Activated T-helper 1 cell treated with anti-CD3 and anti-CD28 coated beads, Interleukin-12 subunit alpha, Interleukin-12 subunit beta, Interleukin-2, Interleukin-4 antibody, amounts not matched to agents 30 ng/mL and 10 ng/mL and 1 ng/mL, durations not matched to agents 14 hours and 24 hours and 36 hours (primary cell): Measurements from ENCODE around the gene TRIM75. TPM values are rescaled to one million over a fixed set of nuclear protein-coding genes. Genes with fewer than 3 reads are reported as not detected.
"Not testable (repeated sequence)": the region's sequence is repeated elsewhere in the genome, so short reads cannot be mapped to it uniquely, and the experiment has no call there.

ENCODE experiments used
- DNase-seq: peaks from one replicate; pipeline ENCODE4 v3.0.0; 2021; ENCODE audit warnings: low spot score
- H3K27ac Mint-ChIP-seq: one replicate; pipeline ENCODE4 v1.8.0; 2021; ENCODE audit warnings: mild to moderate bottlenecking, mixed read lengths
- H3K27me3 Mint-ChIP-seq: one replicate; pipeline ENCODE4 v1.8.0; 2022; ENCODE audit warnings: mild to moderate bottlenecking, moderate library complexity, mixed read lengths; ENCODE audit not compliant: insufficient read depth
- H3K36me3 Mint-ChIP-seq: one replicate; pipeline ENCODE4 v1.8.0; 2021; ENCODE audit warnings: low read depth, mixed read lengths
- H3K4me1 Mint-ChIP-seq: one replicate; pipeline ENCODE4 v1.8.0; 2021; ENCODE audit warnings: low read depth, mixed read lengths
- H3K4me3 Mint-ChIP-seq: one replicate; pipeline ENCODE4 v1.8.0; 2021; ENCODE audit warnings: mild to moderate bottlenecking, moderate library complexity, mixed read lengths
- H3K9me3 Mint-ChIP-seq: one replicate; pipeline ENCODE4 v1.8.0; 2021; ENCODE audit warnings: mixed read lengths
- intact Hi-C: fragments of 100-400 bp; cut with micrococcal nuclease; formaldehyde crosslinking; loops from one replicate; pipeline ENCODE4 v1.15.1; 2024
- total RNA-seq: library from RNA; stranded (reverse); gene quantifications from 2 replicates; pipeline ENCODE4 v1.2.3, GENCODE V29; 2022

Gene TRIM75
- total RNA-seq, result not detected in 2 replicates

- Mint-ChIP-seq H3K4me3 (no peak within 1 kb of the TSS), H3K27ac (no peak within 1 kb of the TSS), H3K36me3 (no peaks in the 10 kb centered on the region), H3K27me3 (peaks cover 3% of the 10 kb centered on the region), H3K4me1 (no peaks in the 10 kb centered on the region), H3K9me3 (no peaks in the 10 kb centered on the region)
- intact Hi-C loops, result no loop called here
- DNase-seq, result no peak
Observed at GRCh38 chr4:165053645-165054044, at the start of gene TRIM75. Gene TRIM75, plus strand, starts transcription at chr4:165053866. Its CDS starts 5,282 bp downstream, at chr4:165059148.

GRCh38 chr4:165005352-165005925, 48.2 kb upstream of the TRIM75 start:
- H3K36me3 Mint-ChIP-seq, result no peaks in the 10 kb centered on the region
- H3K27me3 Mint-ChIP-seq, result peaks cover 26% of the 10 kb centered on the region
- DNase-seq, result no peak
- H3K4me1 Mint-ChIP-seq, result peaks cover 15% of the 10 kb centered on the region
- no peaks in the 10 kb centered on the region for H3K9me3 Mint-ChIP-seq
- H3K27ac Mint-ChIP-seq, result no peak overlapping the region
- intact Hi-C loops, result no loop called here
- no peak overlapping the region for H3K4me3 Mint-ChIP-seq

- no peak for DNase-seq
- no peaks in the 10 kb centered on the region for H3K36me3 Mint-ChIP-seq
- peaks cover 15% of the 10 kb centered on the region for H3K4me1 Mint-ChIP-seq
- no peaks in the 10 kb centered on the region for H3K9me3 Mint-ChIP-seq
- peaks cover 26% of the 10 kb centered on the region for H3K27me3 Mint-ChIP-seq
- no peak overlapping the region for H3K27ac Mint-ChIP-seq
- H3K4me3 Mint-ChIP-seq, result no peak overlapping the region
- intact Hi-C loops, result no loop called here
Observed at GRCh38 chr4:165006456-165006855, 47.2 kb upstream of the TRIM75 start.

GRCh38 chr4:165006886-165007285, 46.8 kb upstream of the TRIM75 start:
- intact Hi-C loops, result no loop called here
- H3K4me3 Mint-ChIP-seq, result no peak overlapping the region
- H3K36me3 Mint-ChIP-seq, result no peaks in the 10 kb centered on the region
- no peak overlapping the region for H3K27ac Mint-ChIP-seq
- H3K9me3 Mint-ChIP-seq, result no peaks in the 10 kb centered on the region
- no peak for DNase-seq
- H3K27me3 Mint-ChIP-seq, result peaks cover 26% of the 10 kb centered on the region
- peaks cover 15% of the 10 kb centered on the region for H3K4me1 Mint-ChIP-seq

- Mint-ChIP-seq H3K36me3 (no peaks in the 10 kb centered on the region), H3K27ac (no peak overlapping the region), H3K27me3 (peaks cover 33% of the 10 kb centered on the region), H3K4me1 (peaks cover 15% of the 10 kb centered on the region), H3K9me3 (no peaks in the 10 kb centered on the region), H3K4me3 (no peak overlapping the region)
- peak; percentile 47 for DNase-seq
- intact Hi-C loops, result no loop called here
Observed at GRCh38 chr4:165009493-165010227, 44.0 kb upstream of the TRIM75 start.

- peaks cover 15% of the 10 kb centered on the region for H3K4me1 Mint-ChIP-seq
- intact Hi-C loops, result no loop called here
Observed at GRCh38 chr4:165010487-165010886, 43.2 kb upstream of the TRIM75 start.

GRCh38 chr4:165010991-165011390, 42.7 kb upstream of the TRIM75 start:
- Mint-ChIP-seq H3K36me3 (no peaks in the 10 kb centered on the region), H3K9me3 (no peaks in the 10 kb centered on the region), H3K4me1 (peaks cover 15% of the 10 kb centered on the region), H3K4me3 (no peak overlapping the region), H3K27me3 (peaks cover 27% of the 10 kb centered on the region), H3K27ac (no peak overlapping the region)
- intact Hi-C loops, result no loop called here
- no peak for DNase-seq

More at GRCh38 chr4:165010487-165010886, 43.2 kb upstream of the TRIM75 start:
- no peaks in the 10 kb centered on the region for H3K9me3 Mint-ChIP-seq
- H3K27ac Mint-ChIP-seq, result no peak overlapping the region
- no peak overlapping the region for H3K4me3 Mint-ChIP-seq
- H3K36me3 Mint-ChIP-seq, result no peaks in the 10 kb centered on the region
- no peak for DNase-seq
- H3K27me3 Mint-ChIP-seq, result peaks cover 28% of the 10 kb centered on the region

GRCh38 chr4:165011403-165011802, 42.3 kb upstream of the TRIM75 start:
- no peak for DNase-seq
- Mint-ChIP-seq H3K36me3 (no peaks in the 10 kb centered on the region), H3K27me3 (peaks cover 24% of the 10 kb centered on the region), H3K27ac (no peak overlapping the region), H3K4me1 (peaks cover 15% of the 10 kb centered on the region), H3K9me3 (no peaks in the 10 kb centered on the region), H3K4me3 (no peak overlapping the region)
- intact Hi-C loops, result no loop called here

GRCh38 chr4:165013691-165014090, 40.0 kb upstream of the TRIM75 start:
- no peak for DNase-seq
- H3K27me3 Mint-ChIP-seq, result peaks cover 14% of the 10 kb centered on the region
- intact Hi-C loops, result no loop called here
- H3K27ac Mint-ChIP-seq, result no peak overlapping the region
- H3K4me1 Mint-ChIP-seq, result peaks cover 15% of the 10 kb centered on the region
- H3K9me3 Mint-ChIP-seq, result no peaks in the 10 kb centered on the region
- H3K36me3 Mint-ChIP-seq, result no peaks in the 10 kb centered on the region
- no peak overlapping the region for H3K4me3 Mint-ChIP-seq

- intact Hi-C loops, result no loop called here
- no peak for DNase-seq
- Mint-ChIP-seq H3K4me3 (no peak overlapping the region), H3K36me3 (no peaks in the 10 kb centered on the region), H3K4me1 (no peaks in the 10 kb centered on the region), H3K27ac (no peak overlapping the region), H3K9me3 (no peaks in the 10 kb centered on the region), H3K27me3 (peaks cover 8% of the 10 kb centered on the region)
Observed at GRCh38 chr4:165016971-165017370, 36.7 kb upstream of the TRIM75 start.

GRCh38 chr4:165019995-165020394, 33.7 kb upstream of the TRIM75 start:
- DNase-seq, H3K4me1 Mint-ChIP-seq, intact Hi-C loops, H3K4me3 Mint-ChIP-seq, H3K27ac Mint-ChIP-seq, H3K27me3 Mint-ChIP-seq, H3K9me3 Mint-ChIP-seq, H3K36me3 Mint-ChIP-seq: not testable (repeated sequence)

GRCh38 chr4:165025782-165026181, 27.9 kb upstream of the TRIM75 start:
- H3K27ac Mint-ChIP-seq, DNase-seq, H3K9me3 Mint-ChIP-seq, H3K27me3 Mint-ChIP-seq, intact Hi-C loops, H3K4me3 Mint-ChIP-seq, H3K4me1 Mint-ChIP-seq, H3K36me3 Mint-ChIP-seq: not testable (repeated sequence)

- intact Hi-C loops, result no loop called here
- H3K9me3 Mint-ChIP-seq, result no peaks in the 10 kb centered on the region
- H3K36me3 Mint-ChIP-seq, result no peaks in the 10 kb centered on the region
- no peak overlapping the region for H3K4me3 Mint-ChIP-seq
- H3K27me3 Mint-ChIP-seq, result no peaks in the 10 kb centered on the region
- H3K4me1 Mint-ChIP-seq, result no peaks in the 10 kb centered on the region
- H3K27ac Mint-ChIP-seq, result no peak overlapping the region
- DNase-seq, result no peak
Observed at GRCh38 chr4:165027762-165028402, 25.8 kb upstream of the TRIM75 start.
